ENCODE results near the gene BSPRY. TPM values are rescaled to one million over a fixed set of nuclear protein-coding genes. Genes with fewer than 3 reads are reported as not detected.

Gene BSPRY
- total and polyA plus RNA-seq, 2 of the 13 experiments (the other 11 are each of a cell fraction or from before 2014, with no cell fraction given), result 0.09 to 0.26 TPM

DNA sequence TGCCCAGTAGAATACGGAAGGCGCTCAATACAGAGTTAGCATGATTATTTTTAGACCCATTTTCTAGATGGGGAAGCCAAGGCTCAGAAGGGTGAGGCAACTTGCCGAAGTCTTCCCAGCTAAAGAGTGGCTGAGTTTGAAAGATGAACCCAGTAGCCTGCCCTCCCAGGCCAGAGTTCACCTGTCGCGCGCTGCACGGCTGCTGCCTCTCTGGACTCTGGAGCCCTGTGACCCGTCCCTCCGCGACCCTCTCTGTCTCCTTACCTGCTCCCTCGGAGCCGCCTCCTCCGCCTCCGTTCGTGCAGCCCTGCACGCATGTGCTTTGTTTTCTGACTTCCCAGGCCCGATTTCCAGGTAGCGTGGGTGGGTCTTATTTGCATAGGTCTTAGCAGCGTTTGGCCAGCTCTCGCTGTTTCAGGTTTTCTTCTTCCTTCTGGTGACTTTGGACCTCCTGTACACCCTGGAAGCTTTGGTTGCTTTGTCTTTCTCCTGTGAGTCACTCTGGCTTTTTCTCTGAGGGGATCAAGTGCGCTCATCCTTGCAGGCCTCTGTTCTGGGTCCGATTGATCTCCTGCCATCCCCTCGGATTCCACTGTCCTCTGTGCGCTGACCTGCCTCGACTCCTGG, 46.4 kb upstream of the BSPRY start, which contains the start of gene RNF183 (continued):
- TF ChIP-seq, protein P1, sequence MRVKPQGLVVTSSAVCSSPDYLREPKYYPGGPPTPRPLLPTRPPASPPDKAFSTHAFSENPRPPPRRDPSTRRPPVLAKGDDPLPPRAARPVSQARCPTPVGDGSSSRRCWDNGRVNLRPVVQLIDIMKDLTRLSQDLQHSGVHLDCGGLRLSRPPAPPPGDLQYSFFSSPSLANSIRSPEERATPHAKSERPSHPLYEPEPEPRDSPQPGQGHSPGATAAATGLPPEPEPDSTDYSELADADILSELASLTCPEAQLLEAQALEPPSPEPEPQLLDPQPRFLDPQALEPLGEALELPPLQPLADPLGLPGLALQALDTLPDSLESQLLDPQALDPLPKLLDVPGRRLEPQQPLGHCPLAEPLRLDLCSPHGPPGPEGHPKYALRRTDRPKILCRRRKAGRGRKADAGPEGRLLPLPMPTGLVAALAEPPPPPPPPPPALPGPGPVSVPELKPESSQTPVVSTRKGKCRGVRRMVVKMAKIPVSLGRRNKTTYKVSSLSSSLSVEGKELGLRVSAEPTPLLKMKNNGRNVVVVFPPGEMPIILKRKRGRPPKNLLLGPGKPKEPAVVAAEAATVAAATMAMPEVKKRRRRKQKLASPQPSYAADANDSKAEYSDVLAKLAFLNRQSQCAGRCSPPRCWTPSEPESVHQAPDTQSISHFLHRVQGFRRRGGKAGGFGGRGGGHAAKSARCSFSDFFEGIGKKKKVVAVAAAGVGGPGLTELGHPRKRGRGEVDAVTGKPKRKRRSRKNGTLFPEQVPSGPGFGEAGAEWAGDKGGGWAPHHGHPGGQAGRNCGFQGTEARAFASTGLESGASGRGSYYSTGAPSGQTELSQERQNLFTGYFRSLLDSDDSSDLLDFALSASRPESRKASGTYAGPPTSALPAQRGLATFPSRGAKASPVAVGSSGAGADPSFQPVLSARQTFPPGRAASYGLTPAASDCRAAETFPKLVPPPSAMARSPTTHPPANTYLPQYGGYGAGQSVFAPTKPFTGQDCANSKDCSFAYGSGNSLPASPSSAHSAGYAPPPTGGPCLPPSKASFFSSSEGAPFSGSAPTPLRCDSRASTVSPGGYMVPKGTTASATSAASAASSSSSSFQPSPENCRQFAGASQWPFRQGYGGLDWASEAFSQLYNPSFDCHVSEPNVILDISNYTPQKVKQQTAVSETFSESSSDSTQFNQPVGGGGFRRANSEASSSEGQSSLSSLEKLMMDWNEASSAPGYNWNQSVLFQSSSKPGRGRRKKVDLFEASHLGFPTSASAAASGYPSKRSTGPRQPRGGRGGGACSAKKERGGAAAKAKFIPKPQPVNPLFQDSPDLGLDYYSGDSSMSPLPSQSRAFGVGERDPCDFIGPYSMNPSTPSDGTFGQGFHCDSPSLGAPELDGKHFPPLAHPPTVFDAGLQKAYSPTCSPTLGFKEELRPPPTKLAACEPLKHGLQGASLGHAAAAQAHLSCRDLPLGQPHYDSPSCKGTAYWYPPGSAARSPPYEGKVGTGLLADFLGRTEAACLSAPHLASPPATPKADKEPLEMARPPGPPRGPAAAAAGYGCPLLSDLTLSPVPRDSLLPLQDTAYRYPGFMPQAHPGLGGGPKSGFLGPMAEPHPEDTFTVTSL (CRISPR knock-in tag; IDR thresholded peaks at IDR 0.05; ENCODE audit: borderline replicate concordance), result peak; percentile 7; the same call in 1 of the 2 replicates

DNA sequence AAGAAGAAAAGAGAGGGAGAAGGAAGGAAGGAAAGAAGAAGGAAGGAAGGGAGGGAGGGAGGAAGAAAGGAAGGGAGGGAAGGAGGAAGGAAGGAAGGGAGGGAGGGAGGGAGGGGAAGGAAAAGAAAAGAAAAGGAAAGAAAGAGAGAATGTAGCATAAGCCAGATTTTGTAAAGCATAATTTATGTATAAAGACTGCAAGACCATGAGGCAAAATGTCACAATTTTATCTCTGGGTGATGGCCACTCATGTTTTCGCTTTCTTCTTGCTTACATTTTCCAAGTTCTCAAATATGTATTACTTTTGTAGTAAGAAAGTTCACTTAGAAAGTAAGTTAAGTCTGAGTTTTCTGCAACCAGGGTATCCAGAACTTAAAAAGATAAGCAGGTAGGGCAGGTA, 42.8 kb upstream of the BSPRY start:
- peak; percentile 88 for TF ChIP-seq HNRNPK (IDR thresholded peaks at IDR 0.05; ENCODE audit: low read depth, low read length, poor library complexity, severe bottlenecking)
- no peak for TF ChIP-seq DMAP1 (CRISPR knock-in tag; IDR thresholded peaks at IDR 0.05)
- Histone ChIP-seq H3K36me3 (replicated peaks in 1 of 2; ENCODE audit: control insufficient read depth in 1 of 2, insufficient read depth in 2 of 2, low read length in 2 of 2) (no peaks in the 10 kb centered on the region), H3K27ac (ENCODE audit: extremely low read length, insufficient read depth, low read length) (no peak overlapping the region), H3K4me2 (ENCODE audit: low read depth, low read length) (no peak overlapping the region), H3K9me3 (ENCODE audit: low read length) (no peaks in the 10 kb centered on the region), H3K4me1 (ENCODE audit: insufficient read depth, low read length) (peaks cover 34% of the 10 kb centered on the region), H3K79me2 (ENCODE audit: insufficient read depth, low read length) (no peaks in the 10 kb centered on the region), H3K27me3 (ENCODE audit: control insufficient read depth in 1 of 2, insufficient read depth in 2 of 2, low read length in 2 of 2) (no peaks in the 10 kb centered on the region; a peak in 1 of 5 replicates), H3K4me3 (replicated peaks in 1 of 3; ENCODE audit: insufficient read depth in 1 of 3, low read depth in 2 of 3, low read length in 3 of 3) (no peak overlapping the region), H4K20me1 (ENCODE audit: insufficient read depth, low read length) (no peaks in the 10 kb centered on the region), H3K9ac (ENCODE audit: insufficient read depth, low read depth, low read length) (no peak overlapping the region), H2AFZ (ENCODE audit: low read length) (no peak overlapping the region)
- intact Hi-C loops (cut with micrococcal nuclease; ENCODE audit: unreplicated experiment), result no loop called here
- ChIA-PET POLR2A (no interaction called here), CTCF (ENCODE audit: low intra/inter-chr PET ratio, low total read pairs) (no interaction called here)
- in situ Hi-C loops (cut with HindIII; ENCODE audit: extremely low pct_ligation_motif_present, low pct_unique_long_range_greater_than_20kb), result no loop called here
- ATAC-seq (no peak), FAIRE-seq (no peak), DNase-seq (ENCODE audit: low spot score) (no peak)
- no TSS peak for BruUV-seq (replicated peaks)
- WGBS (ENCODE audit: low lambda C conversion rate), result 53% methylated on average over 1 of the region's 1 CpG
